Stimulated activated CD4-positive, alpha-beta T cell treated with anti-CD3 and anti-CD28 coated beads, Interleukin-1b, Interleukin-23, amount 100 ng/mL, for 48 hours (primary cell): ENCODE data around the gene CTAG1B.
"Not testable (repeated sequence)": the region's sequence is repeated elsewhere in the genome, so short reads cannot be mapped to it uniquely, and the experiment has no call there.

Experiments used
- DNase-seq: peaks from one replicate; pipeline ENCODE4 v3.0.0-alpha.2; 2020

Gene CTAG1B

DNA sequence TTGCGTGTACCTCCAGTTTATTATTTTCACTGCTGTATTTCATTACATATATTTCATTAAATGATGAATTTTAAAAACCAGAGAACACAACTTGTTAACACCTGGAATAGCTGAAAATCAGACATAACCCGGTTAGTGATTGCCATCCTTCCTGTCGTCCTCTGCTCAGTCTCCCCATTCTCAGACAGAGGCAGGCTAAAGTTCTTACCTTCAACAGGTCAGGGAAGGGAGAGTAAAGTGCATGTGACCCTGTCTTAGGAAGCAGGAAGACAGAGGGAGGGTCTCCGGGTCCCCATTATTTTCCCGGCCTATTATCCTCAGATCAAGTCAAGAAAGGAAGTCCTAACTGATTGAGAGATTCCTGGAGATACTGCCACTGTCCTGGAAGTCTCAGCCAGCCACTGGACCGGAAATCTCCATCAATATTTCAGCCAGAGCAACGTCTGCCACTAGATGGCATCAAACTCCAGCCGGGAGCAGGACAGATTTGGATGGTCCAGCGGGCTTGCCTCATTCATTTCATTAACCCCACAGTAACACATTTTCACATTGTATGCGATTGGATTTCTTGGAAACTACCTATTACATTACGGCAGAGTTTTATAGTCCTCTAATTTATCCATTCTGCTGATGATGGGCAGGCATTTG lies 1.8 kb upstream of the CTAG1B start:
- DNase-seq, result not testable (repeated sequence)

- not testable (repeated sequence) for DNase-seq
These were observed 5.5 kb downstream of the CTAG1B start for GRCh38 chrX:154613586-154613985.

DNA sequence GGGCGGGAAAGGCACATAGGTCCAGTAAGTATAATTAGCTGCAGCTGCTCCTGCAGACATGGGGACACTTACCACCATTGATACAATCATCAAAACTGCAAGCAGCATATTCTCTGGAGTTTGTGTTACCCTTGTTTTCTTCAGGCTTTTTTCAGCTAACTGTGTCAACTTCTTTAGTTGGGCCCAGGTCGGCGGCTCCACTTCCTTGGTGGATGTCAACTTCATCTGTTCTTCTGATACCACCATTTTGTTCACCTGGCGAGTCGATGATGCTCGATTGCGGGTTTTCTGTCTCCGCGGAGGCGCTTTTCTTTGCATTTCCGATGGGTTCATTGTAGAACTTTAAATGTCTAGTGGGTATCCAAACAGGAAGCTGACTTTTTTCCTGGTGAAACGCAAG lies 7.9 kb downstream of the CTAG1B start:
- DNase-seq, result not testable (repeated sequence)

- DNase-seq, result not testable (repeated sequence)
These were observed 10.3 kb downstream of the CTAG1B start for GRCh38 chrX:154608823-154609222.

DNA sequence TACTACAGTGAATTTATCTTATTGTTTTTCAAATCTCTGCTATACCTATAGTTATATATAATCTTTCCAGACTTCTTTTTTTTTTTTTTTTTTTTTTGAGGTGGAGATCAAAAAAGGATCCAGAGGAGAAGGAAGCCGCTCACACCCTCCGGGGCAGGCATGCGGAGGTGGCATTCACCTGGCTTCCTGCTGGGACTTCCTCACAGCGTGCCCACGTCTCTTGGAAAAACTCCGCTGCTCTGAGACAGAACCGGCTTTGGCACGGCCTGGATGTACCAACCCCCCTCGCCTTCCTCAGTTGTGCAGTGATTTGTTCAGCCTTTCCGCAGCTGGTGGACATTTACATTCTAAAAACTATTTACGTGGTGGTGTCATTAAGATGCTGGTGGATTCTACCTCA lies 11.1 kb downstream of the CTAG1B start:
- DNase-seq, result not testable (repeated sequence)

GRCh38 chrX:154607370-154607769 lies 11.7 kb downstream of the CTAG1B start:
- DNase-seq, result no peak

- no peak for DNase-seq
These were observed 13.5 kb downstream of the CTAG1B start for GRCh38 chrX:154605566-154605965.

DNA sequence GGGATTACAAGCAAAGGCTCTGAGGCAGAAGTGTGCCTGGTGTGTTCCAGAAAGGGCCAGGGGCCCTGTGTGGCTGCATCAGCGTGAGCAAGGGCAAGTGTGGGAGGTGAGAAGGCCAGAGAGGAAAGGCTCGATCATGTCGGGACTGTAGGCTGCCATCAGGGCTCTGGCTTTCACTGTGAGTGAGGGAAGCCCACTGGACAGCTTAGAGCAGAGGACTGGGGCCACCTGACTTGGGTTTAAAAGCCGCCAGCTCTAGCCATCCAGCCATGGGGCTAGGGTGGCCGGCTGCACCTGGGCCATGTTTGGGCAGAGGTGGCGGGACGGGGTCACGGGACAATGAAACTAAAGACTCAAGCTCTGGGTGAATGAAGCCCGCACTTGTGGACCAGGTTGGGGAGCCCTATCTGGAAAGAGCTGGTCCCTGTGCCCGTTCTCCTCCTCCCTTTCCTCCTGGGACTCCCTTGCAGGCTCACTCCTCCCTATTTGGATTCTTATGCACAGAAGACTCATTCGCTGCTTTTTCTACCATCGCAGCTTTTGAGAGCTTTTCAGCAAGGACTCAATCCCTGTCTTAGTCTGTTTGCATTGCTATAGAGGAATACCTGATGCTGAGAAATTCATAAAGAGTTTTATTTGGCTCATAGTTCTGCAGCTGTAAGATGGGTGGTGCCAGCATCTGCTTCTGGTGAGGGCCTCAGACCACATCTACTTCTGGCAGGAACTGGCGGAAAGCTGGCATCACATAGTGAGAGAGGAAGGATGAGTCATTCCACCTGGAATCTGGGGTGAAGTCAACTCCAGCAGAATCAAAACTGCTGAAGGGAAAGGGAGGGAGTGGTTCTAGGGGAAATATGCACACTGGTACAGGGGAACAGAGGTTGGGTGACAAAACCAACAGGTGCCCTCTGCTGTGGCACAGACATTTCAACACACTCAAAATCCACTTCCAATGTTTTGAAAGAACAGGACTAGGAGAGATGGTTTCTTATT lies 15.3 kb downstream of the CTAG1B start:
- no peak for DNase-seq

DNA sequence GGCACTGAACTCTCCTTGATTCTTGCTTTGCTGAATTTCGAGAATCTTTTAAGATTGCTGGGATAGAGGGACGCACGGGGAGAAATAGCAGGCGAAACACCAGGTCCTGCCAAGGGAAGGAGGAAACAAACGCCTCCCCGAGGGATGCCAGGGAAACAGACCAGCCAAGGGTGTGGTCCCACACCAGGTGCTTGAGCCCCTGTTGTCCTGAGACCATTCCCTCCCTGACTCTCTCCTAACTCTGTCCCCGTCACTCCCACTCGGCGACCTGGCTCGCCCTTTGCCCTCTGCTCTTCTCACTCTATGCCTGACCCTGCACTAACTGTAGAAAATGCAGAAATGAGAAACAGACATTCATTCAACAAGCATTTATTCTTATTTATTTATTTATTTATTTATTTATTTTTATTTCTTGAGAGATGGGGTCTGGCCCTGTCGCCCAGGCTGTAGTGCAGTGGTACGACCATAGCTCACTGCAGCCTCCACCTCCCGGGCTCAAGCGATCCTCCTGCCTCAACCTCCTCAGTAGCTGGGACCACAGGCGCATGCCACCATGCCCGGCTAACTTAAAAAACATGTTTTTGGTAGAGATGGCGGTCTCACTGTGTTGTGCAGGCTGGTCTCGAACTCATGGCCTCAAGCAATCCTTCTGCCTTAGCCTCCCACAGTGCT lies 16.2 kb downstream of the CTAG1B start:
- DNase-seq, result no peak

- no peak for DNase-seq
These were observed 16.9 kb downstream of the CTAG1B start for GRCh38 chrX:154602226-154602625.

GRCh38 chrX:154600759-154601374 lies 18.2 kb downstream of the CTAG1B start:
- DNase-seq, result no peak

- DNase-seq, result no peak
These were observed 19.6 kb downstream of the CTAG1B start for GRCh38 chrX:154599531-154599930.

- no peak for DNase-seq
These were observed 20.4 kb downstream of the CTAG1B start for GRCh38 chrX:154598656-154599055.

- DNase-seq, result no peak
These were observed 21.9 kb downstream of the CTAG1B start for GRCh38 chrX:154597221-154597620.

DNA sequence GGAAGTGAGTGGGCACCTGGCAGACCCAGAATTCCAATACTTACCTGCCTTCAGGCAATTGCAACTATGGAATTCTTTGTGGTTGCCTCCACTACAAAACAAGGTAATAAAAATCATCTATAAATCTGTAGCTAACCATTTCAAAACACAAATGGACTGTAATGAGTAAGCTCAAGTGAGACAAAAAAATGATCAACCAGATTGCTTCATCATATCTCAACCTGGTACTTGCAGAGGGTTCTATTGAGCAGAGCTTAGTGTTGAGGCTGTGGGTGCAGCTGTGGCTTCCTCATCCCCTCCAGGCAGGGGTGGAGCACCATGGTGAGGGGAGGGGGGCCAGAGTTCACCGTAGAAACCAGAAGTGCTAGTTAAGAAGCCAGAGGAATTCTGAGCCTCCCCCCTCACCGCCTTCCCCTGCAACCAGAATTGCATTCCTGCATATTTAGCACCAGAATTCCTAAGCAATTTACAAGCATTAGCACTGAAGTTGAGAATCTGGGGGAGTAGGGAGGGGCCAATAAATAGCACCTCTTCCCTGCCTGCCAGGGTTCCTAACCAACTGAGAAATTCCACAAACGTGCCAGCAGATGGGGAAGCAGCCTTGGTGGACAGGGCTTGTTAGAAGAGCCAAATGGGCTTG lies 22.7 kb downstream of the CTAG1B start:
- no peak for DNase-seq

DNA sequence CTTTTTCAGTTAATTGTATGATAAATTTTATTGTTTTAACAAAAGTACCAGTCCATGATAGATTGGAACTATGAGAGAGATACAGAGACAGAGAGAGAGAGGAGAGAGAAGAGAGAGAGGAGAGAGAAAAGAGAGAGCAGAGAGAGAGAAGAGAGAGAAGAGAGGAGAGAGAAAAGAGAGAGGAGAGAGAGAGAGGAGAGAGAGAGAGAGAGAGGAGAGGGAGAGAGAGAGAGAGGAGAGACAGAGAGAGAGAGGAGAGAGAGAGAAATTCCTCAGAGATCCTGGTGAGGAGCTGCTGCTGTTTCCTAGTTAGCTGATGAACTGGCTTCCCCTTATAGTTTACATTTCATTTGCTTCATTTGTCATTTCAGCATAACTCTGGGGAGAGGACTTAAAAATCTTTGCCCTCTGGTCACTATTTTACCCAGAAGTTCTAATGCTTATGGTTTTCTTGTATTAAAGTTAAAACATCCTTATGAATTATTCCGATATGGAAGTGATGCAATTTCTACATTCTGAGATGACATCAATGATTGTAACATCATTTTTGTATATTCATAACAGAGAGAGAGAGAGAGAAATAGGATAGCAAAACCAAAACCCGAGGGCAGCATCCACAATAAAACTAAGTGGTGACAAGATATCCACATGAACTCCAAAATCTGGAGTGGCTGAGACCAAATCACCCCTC lies 23.4 kb downstream of the CTAG1B start:
- DNase-seq, result no peak

DNA sequence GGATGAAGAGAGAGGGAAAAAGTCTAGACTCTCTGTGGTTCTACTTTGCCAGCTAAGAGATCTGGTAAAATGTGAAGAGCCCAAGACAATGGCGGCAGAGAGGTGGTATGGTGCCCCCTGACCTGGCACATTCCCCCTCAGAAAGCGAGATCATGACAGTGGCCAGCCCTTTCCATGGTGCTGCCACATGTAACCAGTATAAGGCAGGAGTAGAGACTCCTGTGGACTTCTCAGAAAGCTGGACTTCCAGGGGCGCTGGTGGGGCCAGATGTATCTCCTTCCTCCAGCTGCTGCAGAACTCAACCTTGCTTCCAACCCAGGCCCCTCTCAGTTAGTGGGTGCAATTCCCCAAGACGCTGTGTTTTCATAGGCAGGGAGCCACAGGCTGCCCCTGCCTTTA lies 24.6 kb downstream of the CTAG1B start:
- DNase-seq, result no peak

GRCh38 chrX:154593201-154593600 lies 25.9 kb downstream of the CTAG1B start:
- no peak for DNase-seq

DNA sequence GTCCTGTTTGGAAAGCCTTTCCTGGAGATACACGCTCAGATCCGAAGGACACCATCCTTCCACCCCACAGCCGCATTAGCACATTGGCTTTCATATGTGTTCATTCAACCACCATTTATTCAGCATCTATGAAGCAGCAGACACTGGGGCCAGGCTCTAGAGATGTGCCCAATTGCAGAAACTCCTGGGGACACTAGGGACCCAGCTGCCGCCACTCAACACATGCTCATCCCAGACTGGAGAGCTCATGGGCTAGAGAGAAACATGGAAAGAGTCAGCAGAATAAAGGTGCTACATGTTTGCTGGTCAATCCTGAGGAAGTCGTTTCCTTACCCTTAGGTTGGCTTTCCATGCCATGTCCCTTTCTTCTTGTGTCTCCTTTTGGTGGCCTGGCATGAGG lies 26.6 kb downstream of the CTAG1B start:
- DNase-seq, result no peak

GRCh38 chrX:154590415-154590814 lies 28.7 kb downstream of the CTAG1B start:
- DNase-seq, result not testable (repeated sequence)

GRCh38 chrX:154584585-154585183 lies 34.4 kb downstream of the CTAG1B start, which contains the start of gene CTAG1A:
CTAG1A (plus strand) TSS chrX:154585133; CDS start chrX:154585207, 74 bp downstream.
- DNase-seq, result not testable (repeated sequence)
